ENCODE measurements around the gene LMO7.
"Not testable (repeated sequence)": the region's sequence is repeated elsewhere in the genome, so short reads cannot be mapped to it uniquely, and the experiment has no call there.

LMO7 gene

GRCh38 chr13:75776550-75776949 lies 140.4 kb downstream of the LMO7 start:
- no peaks in the 10 kb centered on the region for H3K27me3 Mint-ChIP-seq
- H3K9me3 Mint-ChIP-seq (ENCODE audit: low read depth): peaks cover 15% of the 10 kb centered on the region
- peaks cover 20% of the 10 kb centered on the region for H3K4me1 Mint-ChIP-seq (ENCODE audit: low read depth)
- peaks cover 34% of the 10 kb centered on the region for H3K36me3 Mint-ChIP-seq
- no peak overlapping the region for H3K4me3 Mint-ChIP-seq
- H3K27ac Mint-ChIP-seq: no peak overlapping the region

GRCh38 chr13:75779393-75779792 lies 143.3 kb downstream of the LMO7 start:
- Mint-ChIP-seq H3K4me3 (no peak overlapping the region), H3K27ac (no peak overlapping the region), H3K4me1 (ENCODE audit: low read depth) (peaks cover 10% of the 10 kb centered on the region), H3K9me3 (ENCODE audit: low read depth) (peaks cover 12% of the 10 kb centered on the region), H3K36me3 (peaks cover 27% of the 10 kb centered on the region), H3K27me3 (no peaks in the 10 kb centered on the region)

DNA sequence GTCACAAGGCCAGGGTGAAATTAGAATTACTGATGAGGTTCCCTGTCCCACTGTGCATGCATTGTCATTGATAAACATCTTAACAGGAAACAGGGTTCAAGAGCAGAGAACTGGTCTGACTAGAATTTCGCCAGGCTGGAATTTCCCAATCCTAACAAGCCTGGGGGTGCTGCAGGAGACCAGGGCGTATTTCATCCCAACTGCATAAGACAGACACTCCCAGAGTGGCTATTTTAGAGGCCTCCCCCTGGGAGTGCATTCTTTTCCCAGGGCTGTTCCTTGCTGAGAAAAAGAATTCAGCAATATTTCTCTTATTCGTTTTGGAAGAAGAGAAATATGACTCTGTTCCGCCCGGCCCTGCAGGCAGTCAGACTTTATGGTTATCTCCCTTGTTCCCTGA lies 144.0 kb downstream of the LMO7 start:
- peaks cover 12% of the 10 kb centered on the region for H3K9me3 Mint-ChIP-seq (ENCODE audit: low read depth)
- H3K4me3 Mint-ChIP-seq; H3K4me1 Mint-ChIP-seq (ENCODE audit: low read depth); H3K27me3 Mint-ChIP-seq; H3K27ac Mint-ChIP-seq: not testable (repeated sequence)
- H3K36me3 Mint-ChIP-seq: peaks cover 27% of the 10 kb centered on the region

GRCh38 chr13:75782985-75783384 lies 146.9 kb downstream of the LMO7 start:
- H3K27me3 Mint-ChIP-seq: no peaks in the 10 kb centered on the region
- no peak overlapping the region for H3K4me3 Mint-ChIP-seq
- H3K36me3 Mint-ChIP-seq: peaks cover 27% of the 10 kb centered on the region

GRCh38 chr13:75784003-75784402 lies 147.9 kb downstream of the LMO7 start:
- Mint-ChIP-seq H3K27ac (no peak overlapping the region), H3K9me3 (ENCODE audit: low read depth) (peaks cover 10% of the 10 kb centered on the region), H3K4me1 (ENCODE audit: low read depth) (peaks cover 11% of the 10 kb centered on the region), H3K27me3 (no peaks in the 10 kb centered on the region), H3K36me3 (peaks cover 22% of the 10 kb centered on the region), H3K4me3 (no peak overlapping the region)

More at GRCh38 chr13:75782985-75783384, 146.9 kb downstream of the LMO7 start:
- H3K27ac Mint-ChIP-seq: no peak overlapping the region
- peaks cover 11% of the 10 kb centered on the region for H3K4me1 Mint-ChIP-seq (ENCODE audit: low read depth)
- H3K9me3 Mint-ChIP-seq (ENCODE audit: low read depth): peaks cover 12% of the 10 kb centered on the region

DNA sequence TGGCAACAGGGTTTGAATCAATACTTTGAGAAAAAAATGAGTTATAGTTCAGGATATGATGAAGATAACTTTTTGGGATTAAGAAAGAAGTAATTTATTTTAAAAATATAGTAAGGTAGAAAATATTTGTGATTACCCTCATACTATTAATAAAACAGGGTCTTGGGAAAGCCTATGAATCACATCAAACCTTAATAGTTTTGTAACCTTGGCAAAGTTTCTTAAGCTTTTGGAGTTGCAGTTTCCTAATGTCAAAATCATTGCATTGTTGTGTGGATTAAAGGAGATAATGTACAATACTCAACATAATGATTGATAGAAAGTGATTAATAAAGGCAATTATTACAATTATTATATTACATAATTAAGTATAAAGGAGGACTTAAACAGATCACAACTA lies 149.0 kb downstream of the LMO7 start:
- Mint-ChIP-seq H3K36me3 (peaks cover 13% of the 10 kb centered on the region), H3K9me3 (ENCODE audit: low read depth) (peaks cover 6% of the 10 kb centered on the region), H3K4me3 (no peak overlapping the region), H3K4me1 (ENCODE audit: low read depth) (peaks cover 11% of the 10 kb centered on the region), H3K27ac (no peak overlapping the region), H3K27me3 (no peaks in the 10 kb centered on the region)

DNA sequence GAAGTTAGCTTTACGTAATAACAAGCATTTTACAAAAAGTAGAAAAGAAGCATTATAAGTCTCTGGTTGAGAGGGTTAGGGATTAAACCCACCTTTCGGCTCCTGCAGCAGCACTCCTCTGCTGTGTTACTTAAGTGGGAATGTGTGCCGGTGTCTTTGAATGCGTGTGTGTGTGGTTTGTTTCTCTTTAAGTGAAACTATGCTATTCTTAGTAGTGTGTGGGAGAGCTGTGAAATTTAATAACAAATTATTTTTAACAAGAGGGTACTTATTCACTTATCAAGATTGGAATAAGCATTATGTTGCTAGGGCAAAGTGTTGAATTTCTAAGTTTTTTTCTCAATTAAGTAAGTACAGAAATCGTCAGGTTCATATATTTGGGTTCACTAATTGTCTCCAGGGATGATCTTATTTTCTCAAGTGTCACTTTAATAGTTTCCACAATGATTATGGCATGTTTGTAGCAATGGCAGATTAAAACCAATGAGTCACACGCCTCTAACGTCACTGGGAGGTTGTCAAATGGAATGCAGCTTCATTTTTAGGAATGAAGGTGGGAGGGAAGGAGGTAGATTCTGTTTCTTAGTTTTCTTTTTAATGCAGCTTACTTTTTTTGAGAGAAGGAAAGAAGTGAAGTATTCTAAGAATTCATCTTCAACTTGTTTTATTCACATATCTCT lies 151.3 kb downstream of the LMO7 start:
- H3K4me3 Mint-ChIP-seq: no peak overlapping the region
- peaks cover 11% of the 10 kb centered on the region for H3K4me1 Mint-ChIP-seq (ENCODE audit: low read depth)
- H3K27me3 Mint-ChIP-seq: no peaks in the 10 kb centered on the region
- H3K27ac Mint-ChIP-seq: no peak overlapping the region
- peaks cover 12% of the 10 kb centered on the region for H3K36me3 Mint-ChIP-seq
- no peaks in the 10 kb centered on the region for H3K9me3 Mint-ChIP-seq (ENCODE audit: low read depth)

GRCh38 chr13:75788481-75788981 lies 152.4 kb downstream of the LMO7 start:
- Mint-ChIP-seq H3K9me3 (ENCODE audit: low read depth) (no peaks in the 10 kb centered on the region), H3K27ac (no peak overlapping the region), H3K4me3 (no peak overlapping the region), H3K27me3 (no peaks in the 10 kb centered on the region), H3K36me3 (peaks cover 11% of the 10 kb centered on the region), H3K4me1 (ENCODE audit: low read depth) (peaks cover 12% of the 10 kb centered on the region)

- no peaks in the 10 kb centered on the region for H3K9me3 Mint-ChIP-seq (ENCODE audit: low read depth)
- peaks cover 10% of the 10 kb centered on the region for H3K4me1 Mint-ChIP-seq (ENCODE audit: low read depth)
- H3K36me3 Mint-ChIP-seq: peaks cover 11% of the 10 kb centered on the region
- H3K4me3 Mint-ChIP-seq: no peak overlapping the region
- H3K27ac Mint-ChIP-seq: no peak overlapping the region
- no peaks in the 10 kb centered on the region for H3K27me3 Mint-ChIP-seq
Measured at GRCh38 chr13:75789451-75790197, 153.5 kb downstream of the LMO7 start.

GRCh38 chr13:75790198-75790970 lies 154.3 kb downstream of the LMO7 start:
- Mint-ChIP-seq H3K9me3 (ENCODE audit: low read depth) (no peaks in the 10 kb centered on the region), H3K36me3 (peaks cover 11% of the 10 kb centered on the region), H3K27ac (no peak overlapping the region), H3K27me3 (no peaks in the 10 kb centered on the region), H3K4me1 (ENCODE audit: low read depth) (peaks cover 10% of the 10 kb centered on the region), H3K4me3 (no peak overlapping the region)

DNA sequence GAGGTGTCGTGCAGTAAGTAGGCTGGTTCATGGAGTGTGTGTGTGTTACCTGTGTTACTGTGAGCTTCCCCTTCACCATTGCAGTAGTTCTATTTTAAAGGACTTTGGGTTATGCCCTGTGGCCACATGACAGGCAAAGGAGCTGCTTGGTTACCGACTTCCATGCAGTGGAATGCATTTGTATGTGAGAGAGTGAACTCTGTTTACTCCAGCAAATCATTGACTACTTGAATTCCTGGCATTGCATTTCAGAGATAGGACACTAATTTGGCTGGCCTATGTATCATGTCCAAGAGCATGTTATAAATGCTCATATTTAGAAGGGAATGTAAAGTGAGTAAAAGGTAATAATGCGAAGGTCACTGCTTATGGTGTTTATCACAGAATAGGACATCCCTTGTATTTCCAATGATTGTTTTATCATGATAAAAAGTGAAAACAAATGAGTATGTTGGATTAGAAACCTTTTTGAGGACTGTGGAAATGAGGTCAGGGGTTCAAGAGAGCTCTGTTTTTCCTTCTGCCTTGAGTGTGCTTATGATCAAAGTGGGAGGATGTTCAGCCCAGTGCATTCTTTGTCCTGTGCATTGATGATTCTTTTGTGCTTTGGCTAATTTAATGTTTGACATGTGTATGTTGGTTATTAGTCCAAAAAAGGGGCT lies 156.5 kb downstream of the LMO7 start:
- peaks cover 8% of the 10 kb centered on the region for H3K4me1 Mint-ChIP-seq (ENCODE audit: low read depth)
- no peaks in the 10 kb centered on the region for H3K27me3 Mint-ChIP-seq
- H3K36me3 Mint-ChIP-seq: peaks cover 13% of the 10 kb centered on the region
- H3K9me3 Mint-ChIP-seq (ENCODE audit: low read depth): no peaks in the 10 kb centered on the region
- H3K27ac Mint-ChIP-seq: no peak overlapping the region
- H3K4me3 Mint-ChIP-seq: no peak overlapping the region

DNA sequence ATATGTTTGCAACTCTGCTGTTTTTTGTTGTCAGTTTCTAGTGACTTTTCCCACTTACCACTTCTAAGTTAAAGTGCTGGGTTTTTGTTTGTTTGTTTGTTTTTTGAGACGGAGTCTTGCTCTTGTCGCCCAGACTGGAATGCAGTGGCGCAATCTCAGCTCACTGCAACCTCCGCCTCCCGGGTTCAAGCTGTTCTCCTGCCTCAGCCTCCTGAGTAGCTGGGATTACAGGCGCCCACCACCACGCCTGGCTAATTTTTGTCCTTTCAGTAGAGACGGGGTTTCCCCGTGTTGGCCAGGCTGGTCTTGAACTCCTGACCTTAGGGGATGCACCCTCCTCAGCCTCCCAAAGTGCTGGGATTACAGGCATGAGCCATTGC lies 157.0 kb downstream of the LMO7 start:
- peaks cover 13% of the 10 kb centered on the region for H3K36me3 Mint-ChIP-seq
- not testable (repeated sequence) for H3K9me3 Mint-ChIP-seq (ENCODE audit: low read depth); H3K4me1 Mint-ChIP-seq (ENCODE audit: low read depth); H3K27ac Mint-ChIP-seq; H3K27me3 Mint-ChIP-seq; H3K4me3 Mint-ChIP-seq

DNA sequence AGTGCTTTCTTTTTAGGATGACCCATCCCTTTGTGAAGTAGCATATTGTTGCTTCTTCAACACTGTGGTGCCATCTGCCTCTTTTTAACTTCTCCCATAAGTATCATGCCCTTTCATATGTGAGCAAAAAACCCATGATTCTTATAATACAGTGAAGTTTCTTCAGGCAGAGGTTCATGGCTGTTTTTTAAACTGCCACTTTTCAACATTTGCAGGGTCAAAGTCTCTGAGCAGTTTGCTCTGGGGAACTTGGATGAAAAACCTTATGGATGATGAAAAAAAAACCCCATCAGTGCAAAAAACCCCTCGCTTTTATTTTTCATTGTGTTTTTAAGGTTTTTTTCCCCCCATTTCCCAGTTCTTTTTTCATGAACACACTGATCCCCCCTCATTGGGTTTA lies 158.5 kb downstream of the LMO7 start:
- peaks cover 18% of the 10 kb centered on the region for H3K36me3 Mint-ChIP-seq
- H3K9me3 Mint-ChIP-seq (ENCODE audit: low read depth): no peaks in the 10 kb centered on the region
- no peak overlapping the region for H3K4me3 Mint-ChIP-seq
- H3K27me3 Mint-ChIP-seq: no peaks in the 10 kb centered on the region
- no peak overlapping the region for H3K27ac Mint-ChIP-seq
- peaks cover 12% of the 10 kb centered on the region for H3K4me1 Mint-ChIP-seq (ENCODE audit: low read depth)

DNA sequence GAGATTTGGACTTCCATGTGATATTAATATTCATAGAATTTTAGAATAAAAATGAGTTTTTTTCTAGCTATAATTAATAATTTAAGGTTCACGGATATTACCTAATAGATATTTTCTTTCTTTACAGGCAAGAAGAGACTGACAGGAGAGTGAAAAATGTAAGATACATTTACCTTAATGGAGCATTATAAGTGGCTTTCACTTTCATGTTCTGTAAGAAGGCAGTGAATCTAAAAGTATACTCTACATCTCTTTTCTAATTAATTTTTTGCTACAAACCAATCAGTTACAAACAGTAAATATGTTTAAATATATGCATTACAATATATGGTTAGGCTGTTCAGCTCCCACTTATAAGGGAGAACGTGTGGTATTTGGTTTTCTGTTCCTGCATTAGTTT lies 159.1 kb downstream of the LMO7 start:
- Mint-ChIP-seq H3K9me3 (ENCODE audit: low read depth) (no peaks in the 10 kb centered on the region), H3K4me1 (ENCODE audit: low read depth) (peaks cover 12% of the 10 kb centered on the region), H3K27ac (no peak overlapping the region)

DNA sequence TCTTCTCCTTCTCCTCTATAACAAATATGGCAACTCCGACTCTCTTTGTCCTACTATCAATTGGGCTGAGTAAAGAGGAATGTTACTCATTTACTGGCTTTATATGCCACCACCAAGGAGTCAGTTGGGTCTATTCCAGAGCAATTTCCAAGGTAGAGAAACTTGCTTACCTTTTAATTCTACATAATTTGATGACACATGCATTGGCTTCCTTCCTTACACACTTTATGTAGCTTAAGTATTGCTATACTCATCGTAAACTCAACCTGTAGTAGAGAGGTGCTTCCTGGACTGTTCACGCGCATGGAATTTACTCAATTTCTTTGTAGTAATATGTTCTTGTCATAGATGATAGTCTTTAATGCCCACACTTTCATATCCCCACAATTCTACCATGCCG lies 160.7 kb downstream of the LMO7 start:
- Mint-ChIP-seq H3K36me3 (peaks cover 17% of the 10 kb centered on the region), H3K9me3 (ENCODE audit: low read depth) (no peaks in the 10 kb centered on the region), H3K4me3 (no peak overlapping the region), H3K27me3 (no peaks in the 10 kb centered on the region), H3K4me1 (ENCODE audit: low read depth) (peaks cover 16% of the 10 kb centered on the region), H3K27ac (no peak overlapping the region)

More for the DNA sequence above, 159.1 kb downstream of the LMO7 start:
- no peaks in the 10 kb centered on the region for H3K27me3 Mint-ChIP-seq
- H3K36me3 Mint-ChIP-seq: peaks cover 18% of the 10 kb centered on the region
- no peak overlapping the region for H3K4me3 Mint-ChIP-seq

Measured in activated naive CD8-positive, alpha-beta T cell (primary cell).